HG03175 (cell line): ENCODE data around the gene SCAF8.

Experiments used
- ATAC-seq: cut with Tn5 transposase; IDR thresholded peaks from one replicate; pipeline ENCODE4 v1.9.1; 2021; ENCODE audit warnings: mild to moderate bottlenecking, moderate library complexity; ENCODE audit not compliant: unreplicated experiment

The SCAF8 gene

DNA sequence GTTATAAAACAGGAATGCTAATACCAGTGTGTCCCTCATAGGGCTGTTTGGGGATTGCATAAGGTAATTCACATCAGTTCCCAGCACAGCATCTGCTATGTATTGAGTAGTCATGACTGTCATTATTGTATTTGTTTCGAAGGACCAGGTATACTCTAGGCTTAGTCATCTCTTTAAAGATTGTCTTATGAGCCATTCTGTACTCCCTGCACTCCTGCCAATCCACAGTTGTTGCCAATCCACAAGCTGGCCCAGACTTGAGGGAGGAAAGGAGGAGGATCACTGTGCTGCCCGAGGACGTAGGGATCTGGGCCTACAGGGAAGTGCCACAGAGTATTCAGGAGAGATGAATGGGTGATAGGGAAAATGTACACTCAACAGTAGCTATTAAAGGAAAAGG is 148.9 kb downstream of the SCAF8 start:
- no peak for ATAC-seq
